Measurements from ENCODE around the gene PCBP3. TPM values are rescaled to one million over a fixed set of nuclear protein-coding genes. Genes with fewer than 3 reads are reported as not detected.

Gene PCBP3
- total and polyA plus RNA-seq, 8 donors = 0.83 to 4.3 (median 1.7) TPM

GRCh38 chr21:45965084-45965809 is 321.7 kb downstream of the PCBP3 start:
- ATAC-seq (no peak), FAIRE-seq (no peak), DNase-seq (no peak)
- Histone ChIP-seq H3K27ac (no peak overlapping the region), H3K9me3 (no peaks in the 10 kb centered on the region), H3K4me3 (no peak overlapping the region), H3K36me3 (no peaks in the 10 kb centered on the region), H3K27me3 (no peaks in the 10 kb centered on the region), H3K4me1 (no peaks in the 10 kb centered on the region)
- WGBS, 2 donors = 67 to 73% methylated on average over 4 of the region's 4 CpGs
- intact Hi-C loops (cut with DNase I) = no loop called here
- no peak for TF ChIP-seq CTCF (IDR thresholded peaks at IDR 0.05)

- Histone ChIP-seq H3K4me1 (no peaks in the 10 kb centered on the region), H3K27me3 (no peaks in the 10 kb centered on the region), H3K4me3 (no peak overlapping the region), H3K27ac (no peak overlapping the region), H3K36me3 (no peaks in the 10 kb centered on the region), H3K9me3 (no peaks in the 10 kb centered on the region)
- TF ChIP-seq CTCF (IDR thresholded peaks at IDR 0.05) = no peak
- DNase-seq = no peak
- intact Hi-C loops (cut with DNase I) = no loop called here
- FAIRE-seq = no peak
- 54 to 57% methylated on average over 9 of the region's 9 CpGs for WGBS, 2 donors
- no peak for ATAC-seq
Observed at GRCh38 chr21:45966791-45967394, 323.4 kb downstream of the PCBP3 start.

GRCh38 chr21:45969921-45970673 is 326.6 kb downstream of the PCBP3 start:
- DNase-seq (no peak), ATAC-seq (no peak), FAIRE-seq (no peak)
- H3K4me3 ChIP-seq = no peak overlapping the region
- no peaks in the 10 kb centered on the region for H3K9me3 ChIP-seq
- H3K27me3 ChIP-seq = peaks cover 0 to 4% (median 0%) of the 10 kb centered on the region in 4 donors
- H3K4me1 ChIP-seq = peaks cover 0 to 7% (median 0%) of the 10 kb centered on the region in 3 donors
- intact Hi-C loops (cut with DNase I) = loop anchor here in 1 of 3 donors (10.0 kb wide), 1 partner anchor 55 kb away; no protein-coding TSS in a partner anchor
- 60 to 66% methylated on average over 22 of the region's 22 CpGs for WGBS, 2 donors
- no peak overlapping the region for H3K27ac ChIP-seq
- no peak for TF ChIP-seq CTCF (IDR thresholded peaks at IDR 0.05)
- no peaks in the 10 kb centered on the region for H3K36me3 ChIP-seq

- DNase-seq (peak in 4 of 6 donors; percentile 49 to 85 (median 72)), ATAC-seq (peak; percentile 56 to 66 (median 64)), FAIRE-seq (no peak)
- Histone ChIP-seq H3K4me1 (peaks cover 0 to 7% (median 0%) of the 10 kb centered on the region in 3 donors), H3K9me3 (no peaks in the 10 kb centered on the region), H3K27me3 (peaks cover 0 to 4% (median 0%) of the 10 kb centered on the region in 4 donors), H3K36me3 (no peaks in the 10 kb centered on the region), H3K27ac (no peak overlapping the region), H3K4me3 (no peak overlapping the region)
- WGBS, 2 donors = 33 to 36% methylated on average over 21 to 25 of the region's 25 CpGs
- peak; percentile 72 to 86 (median 82) for TF ChIP-seq CTCF (IDR thresholded peaks at IDR 0.05)
- intact Hi-C loops (cut with DNase I) = loop anchor here in 1 of 3 donors (10.0 kb wide), 1 partner anchor 56 kb away; no protein-coding TSS in a partner anchor
Observed at GRCh38 chr21:45970674-45971615, 327.4 kb downstream of the PCBP3 start.

Data from pancreas (tissue), 10 donors.